HG03095 (cell line): ENCODE measurements around the gene PTPRD.

Experiments
- ATAC-seq: cut with Tn5 transposase; IDR thresholded peaks from one replicate; pipeline ENCODE4 v1.9.1; 2021; ENCODE audit warnings: moderate library complexity; ENCODE audit not compliant: unreplicated experiment

Gene PTPRD

GRCh38 chr9:9645006-9645405 lies 967.8 kb downstream of the PTPRD start:
- no peak for ATAC-seq

GRCh38 chr9:9631284-9631683 lies 981.5 kb downstream of the PTPRD start:
- ATAC-seq = peak; percentile 67

GRCh38 chr9:9625248-9625647 lies 987.6 kb downstream of the PTPRD start:
- no peak for ATAC-seq

- no peak for ATAC-seq
Measured at GRCh38 chr9:9623506-9623905, 989.3 kb downstream of the PTPRD start.

- no peak for ATAC-seq
Measured at GRCh38 chr9:9621355-9621940, 991.4 kb downstream of the PTPRD start.

GRCh38 chr9:9620736-9621135 lies 992.1 kb downstream of the PTPRD start:
- ATAC-seq = no peak

GRCh38 chr9:9615086-9615485 lies 997.7 kb downstream of the PTPRD start:
- no peak for ATAC-seq

- ATAC-seq = no peak
Measured at GRCh38 chr9:9614607-9615006, 998.2 kb downstream of the PTPRD start.

- ATAC-seq = peak; percentile 31
Measured at GRCh38 chr9:9612755-9613154, 1000.0 kb downstream of the PTPRD start.

- peak; percentile 63 for ATAC-seq
Measured at GRCh38 chr9:9612270-9612669, 1000.5 kb downstream of the PTPRD start.

- ATAC-seq = no peak
Measured at GRCh38 chr9:9605681-9606080, 1007.1 kb downstream of the PTPRD start.

- ATAC-seq = no peak
Measured at GRCh38 chr9:9603345-9603744, 1009.5 kb downstream of the PTPRD start.

- no peak for ATAC-seq
Measured at GRCh38 chr9:9598723-9599122, 1014.1 kb downstream of the PTPRD start.

GRCh38 chr9:9592104-9592503 lies 1020.7 kb downstream of the PTPRD start:
- ATAC-seq = no peak

GRCh38 chr9:9585920-9586319 lies 1026.9 kb downstream of the PTPRD start:
- no peak for ATAC-seq

- no peak for ATAC-seq
Measured at GRCh38 chr9:9574080-9574479, 1038.7 kb downstream of the PTPRD start.

- no peak for ATAC-seq
Measured at GRCh38 chr9:9565700-9566099, 1047.1 kb downstream of the PTPRD start.

GRCh38 chr9:9563817-9564216 lies 1049.0 kb downstream of the PTPRD start:
- no peak for ATAC-seq

- ATAC-seq = no peak
Measured at GRCh38 chr9:9560382-9561035, 1052.3 kb downstream of the PTPRD start.

GRCh38 chr9:9558907-9559306 lies 1053.9 kb downstream of the PTPRD start:
- ATAC-seq = no peak

GRCh38 chr9:9557804-9558334 lies 1054.9 kb downstream of the PTPRD start:
- ATAC-seq = no peak
